Upper lobe of left lung (tissue), 6 donors: ENCODE measurements around the gene IMMP2L. TPM values are rescaled to one million over a fixed set of nuclear protein-coding genes. Genes with fewer than 3 reads are reported as not detected.

ENCODE experiments used
- ATAC-seq, 2 donors: fragments of 200-7000 bp; cut with Tn5 transposase; one replicate each; pipeline ENCODE4 v1.9.1; 2022; ENCODE audit warnings: mild to moderate bottlenecking in 2 of 2, moderate library complexity in 2 of 2; ENCODE audit not compliant: low FRiP score in 2 of 2
- DNase-seq, 2 donors: peaks; one replicate each; pipeline ENCODE4 v3.0.0-alpha.2; 2019 to 2020
- H3K27ac ChIP-seq, 4 donors: fragments of 200-600 bp; sonication (generic); one replicate each; pipeline ENCODE4 v1.5.1; 2016 to 2019
- H3K27me3 ChIP-seq, 4 donors: fragments of 200-600 bp; sonication (generic); one replicate each; pipeline ENCODE4 v1.5.1; 2017 to 2019
- H3K36me3 ChIP-seq, 4 donors: fragments of 200-600 bp; sonication (generic); one replicate each; pipeline ENCODE4 v1.5.1; 2016 to 2019
- H3K4me1 ChIP-seq, 4 donors: fragments of 200-600 bp; sonication (generic); one replicate each; pipeline ENCODE4 v1.5.1; 2018 to 2019
- H3K4me3 ChIP-seq, 4 donors: fragments of 200-600 bp; sonication (generic); one replicate each; pipeline ENCODE4 v1.5.1; 2017 to 2019; ENCODE audit warnings: mild to moderate bottlenecking in 2 of 4, moderate library complexity in 1 of 4
- H3K9me3 ChIP-seq, 4 donors: fragments of 200-600 bp; sonication (generic); one replicate each; pipeline ENCODE4 v1.5.1; 2018 to 2019
- EP300 ChIP-seq, 4 donors: sonication (generic); formaldehyde crosslinking; IDR thresholded peaks; one replicate each; pipeline ENCODE4 v1.5.1; 2017; ENCODE audit warnings: antibody characterized with exemption in 4 of 4, control low read depth in 2 of 4
- POLR2A ChIP-seq, 4 donors: fragments of 450-650 bp; IDR thresholded peaks; one replicate each; pipeline ENCODE4 v1.5.1; 2016 to 2017; ENCODE audit warnings: antibody characterized with exemption in 4 of 4, mild to moderate bottlenecking in 2 of 4
- POLR2AphosphoS5 ChIP-seq, 2 donors: sonication (generic); formaldehyde crosslinking; IDR thresholded peaks; one replicate each; pipeline ENCODE4 v1.5.1; 2017; ENCODE audit warnings: antibody characterized with exemption in 2 of 2
- WGBS, 2 donors: methylation state at CpG; one replicate each; pipeline ENCODE4 v1.1.5; 2017 to 2018; 5-methylcytosine and 5-hydroxymethylcytosine counted together
- total RNA-seq, 6 donors: library from RNA; depleted of rRNA in 4 of 6; stranded (reverse); fragments of >200 nt in 4 of 6; gene quantifications; one replicate each; pipeline versions ENCODE4 v1.1.0 to v1.2.1, GENCODE V29; 2016 to 2021
- TF ChIP-seq, protein P1 (sequence below), 6 experiments: fragments of 450-650 bp in 4 of 6; fragments of 200-600 bp in 2 of 6; sonication (generic) in 2 of 6; IDR thresholded peaks; one replicate each; pipeline ENCODE4 v1.5.1; 2016 to 2019; ENCODE audit warnings: antibody characterized with exemption in 6 of 6
- donor health status: DM: no; HTN: no; CAD: no; lungs with moderate emphysema.
- donor health status: DM: no; HTN: yes; CAD: no; lungs with severe emphysema.

The IMMP2L gene
- total RNA-seq, 6 donors from 2014 or later = 7.1 to 17.5 (median 11.3) TPM

GRCh38 chr7:111239437-111239836 lies 322.9 kb downstream of the IMMP2L start:
- Histone ChIP-seq H3K27me3 (no peaks in the 10 kb centered on the region), H3K9me3 (no peaks in the 10 kb centered on the region), H3K4me3 (no peak overlapping the region), H3K36me3 (no peaks in the 10 kb centered on the region), H3K4me1 (peaks cover 0 to 7% (median 2%) of the 10 kb centered on the region in 4 donors), H3K27ac (peak overlapping the region in 1 of 4 donors; percentile 61)
- WGBS, 2 donors = 35 to 80% methylated on average over 1 of the region's 1 CpG
- no peak for DNase-seq
- no peak for TF ChIP-seq POLR2AphosphoS5 (IDR thresholded peaks at IDR 0.05)
- no peak for TF ChIP-seq POLR2A (IDR thresholded peaks at IDR 0.05)
- no peak for TF ChIP-seq EP300 (IDR thresholded peaks at IDR 0.05)
- TF ChIP-seq, protein P1, sequence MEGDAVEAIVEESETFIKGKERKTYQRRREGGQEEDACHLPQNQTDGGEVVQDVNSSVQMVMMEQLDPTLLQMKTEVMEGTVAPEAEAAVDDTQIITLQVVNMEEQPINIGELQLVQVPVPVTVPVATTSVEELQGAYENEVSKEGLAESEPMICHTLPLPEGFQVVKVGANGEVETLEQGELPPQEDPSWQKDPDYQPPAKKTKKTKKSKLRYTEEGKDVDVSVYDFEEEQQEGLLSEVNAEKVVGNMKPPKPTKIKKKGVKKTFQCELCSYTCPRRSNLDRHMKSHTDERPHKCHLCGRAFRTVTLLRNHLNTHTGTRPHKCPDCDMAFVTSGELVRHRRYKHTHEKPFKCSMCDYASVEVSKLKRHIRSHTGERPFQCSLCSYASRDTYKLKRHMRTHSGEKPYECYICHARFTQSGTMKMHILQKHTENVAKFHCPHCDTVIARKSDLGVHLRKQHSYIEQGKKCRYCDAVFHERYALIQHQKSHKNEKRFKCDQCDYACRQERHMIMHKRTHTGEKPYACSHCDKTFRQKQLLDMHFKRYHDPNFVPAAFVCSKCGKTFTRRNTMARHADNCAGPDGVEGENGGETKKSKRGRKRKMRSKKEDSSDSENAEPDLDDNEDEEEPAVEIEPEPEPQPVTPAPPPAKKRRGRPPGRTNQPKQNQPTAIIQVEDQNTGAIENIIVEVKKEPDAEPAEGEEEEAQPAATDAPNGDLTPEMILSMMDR (IDR thresholded peaks at IDR 0.05) = no peak
- no peak for ATAC-seq

- Histone ChIP-seq H3K4me1 (peaks cover 0 to 7% (median 2%) of the 10 kb centered on the region in 4 donors), H3K4me3 (peak overlapping the region in 2 of 4 donors; percentile 4 to 9), H3K27me3 (no peaks in the 10 kb centered on the region), H3K27ac (peak overlapping the region in 1 of 4 donors; percentile 61), H3K9me3 (no peaks in the 10 kb centered on the region), H3K36me3 (no peaks in the 10 kb centered on the region)
- no peak for DNase-seq
- ATAC-seq = no peak
- TF ChIP-seq POLR2A (IDR thresholded peaks at IDR 0.05) (no peak), EP300 (IDR thresholded peaks at IDR 0.05) (no peak), POLR2AphosphoS5 (IDR thresholded peaks at IDR 0.05) (no peak)
- TF ChIP-seq, protein P1 (IDR thresholded peaks at IDR 0.05) = no peak
- 32 to 49% methylated on average over 1 of the region's 1 CpG for WGBS, 2 donors
These were observed 323.4 kb downstream of the IMMP2L start for GRCh38 chr7:111238886-111239285.

- DNase-seq (no peak), ATAC-seq (no peak)
- Histone ChIP-seq H3K27ac (no peak overlapping the region), H3K4me3 (no peak overlapping the region), H3K36me3 (no peaks in the 10 kb centered on the region), H3K27me3 (no peaks in the 10 kb centered on the region), H3K4me1 (peaks cover 0 to 5% (median 2%) of the 10 kb centered on the region in 4 donors), H3K9me3 (no peaks in the 10 kb centered on the region)
- no peak for TF ChIP-seq POLR2AphosphoS5 (IDR thresholded peaks at IDR 0.05)
- no peak for TF ChIP-seq EP300 (IDR thresholded peaks at IDR 0.05)
- no peak for TF ChIP-seq POLR2A (IDR thresholded peaks at IDR 0.05)
- TF ChIP-seq, protein P1 (IDR thresholded peaks at IDR 0.05) = no peak
These were observed 326.6 kb downstream of the IMMP2L start for GRCh38 chr7:111235709-111236108.

- H3K36me3 ChIP-seq = no peaks in the 10 kb centered on the region
- TF ChIP-seq, protein P1 (IDR thresholded peaks at IDR 0.05) = no peak
- TF ChIP-seq EP300 (IDR thresholded peaks at IDR 0.05) (no peak), POLR2A (IDR thresholded peaks at IDR 0.05) (no peak), POLR2AphosphoS5 (IDR thresholded peaks at IDR 0.05) (no peak)
- no peaks in the 10 kb centered on the region for H3K9me3 ChIP-seq
- H3K27me3 ChIP-seq = no peaks in the 10 kb centered on the region
- no peak overlapping the region for H3K4me3 ChIP-seq
- 58 to 71% methylated on average over 3 of the region's 3 CpGs for WGBS, 2 donors
- DNase-seq (no peak), ATAC-seq (peak in 1 of 2 donors; percentile 52)
- H3K4me1 ChIP-seq = no peaks in the 10 kb centered on the region
- no peak overlapping the region for H3K27ac ChIP-seq
These were observed 329.8 kb downstream of the IMMP2L start for GRCh38 chr7:111232249-111233084.
